Measurements from ENCODE around the gene ASPHD2.

- TF ChIP-seq, protein P1, sequence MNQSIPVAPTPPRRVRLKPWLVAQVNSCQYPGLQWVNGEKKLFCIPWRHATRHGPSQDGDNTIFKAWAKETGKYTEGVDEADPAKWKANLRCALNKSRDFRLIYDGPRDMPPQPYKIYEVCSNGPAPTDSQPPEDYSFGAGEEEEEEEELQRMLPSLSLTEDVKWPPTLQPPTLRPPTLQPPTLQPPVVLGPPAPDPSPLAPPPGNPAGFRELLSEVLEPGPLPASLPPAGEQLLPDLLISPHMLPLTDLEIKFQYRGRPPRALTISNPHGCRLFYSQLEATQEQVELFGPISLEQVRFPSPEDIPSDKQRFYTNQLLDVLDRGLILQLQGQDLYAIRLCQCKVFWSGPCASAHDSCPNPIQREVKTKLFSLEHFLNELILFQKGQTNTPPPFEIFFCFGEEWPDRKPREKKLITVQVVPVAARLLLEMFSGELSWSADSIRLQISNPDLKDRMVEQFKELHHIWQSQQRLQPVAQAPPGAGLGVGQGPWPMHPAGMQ (IDR thresholded peaks at IDR 0.05; ENCODE audit: borderline replicate concordance), result no peak
- no peak for TF ChIP-seq CTCF (IDR thresholded peaks at IDR 0.05 in 2 of 3, conservative IDR thresholded peaks at IDR 0.05 in 1 of 3; ENCODE audit: control insufficient read depth in 2 of 3, extremely low read depth in 1 of 3, insufficient read depth in 1 of 3, low read depth in 3 of 3, low read length in 3 of 3)
- TF ChIP-seq POLR2AphosphoS2 (IDR thresholded peaks at IDR 0.05; ENCODE audit: low read depth, low read length), result no peak
- no peak for TF ChIP-seq MEF2A (IDR thresholded peaks at IDR 0.05; ENCODE audit: insufficient read depth, low read depth, low read length)
- TF ChIP-seq NFXL1 (IDR thresholded peaks at IDR 0.05; ENCODE audit: borderline replicate concordance), result no peak
- TF ChIP-seq CHD1 (IDR thresholded peaks at IDR 0.05; ENCODE audit: low read depth, low read length), result no peak
Observed at GRCh38 chr22:26492220-26492619, 63.2 kb downstream of the ASPHD2 start.
